NCI-H1092 treated with DMSO at 0.1 percent for 48 hours (cell line): ENCODE data around the gene SYNE3.

Source experiments
- DNase-seq: peaks from one replicate; lab custom pipeline; 2025; lab: John Stamatoyannopoulos, UW

The SYNE3 gene

DNA sequence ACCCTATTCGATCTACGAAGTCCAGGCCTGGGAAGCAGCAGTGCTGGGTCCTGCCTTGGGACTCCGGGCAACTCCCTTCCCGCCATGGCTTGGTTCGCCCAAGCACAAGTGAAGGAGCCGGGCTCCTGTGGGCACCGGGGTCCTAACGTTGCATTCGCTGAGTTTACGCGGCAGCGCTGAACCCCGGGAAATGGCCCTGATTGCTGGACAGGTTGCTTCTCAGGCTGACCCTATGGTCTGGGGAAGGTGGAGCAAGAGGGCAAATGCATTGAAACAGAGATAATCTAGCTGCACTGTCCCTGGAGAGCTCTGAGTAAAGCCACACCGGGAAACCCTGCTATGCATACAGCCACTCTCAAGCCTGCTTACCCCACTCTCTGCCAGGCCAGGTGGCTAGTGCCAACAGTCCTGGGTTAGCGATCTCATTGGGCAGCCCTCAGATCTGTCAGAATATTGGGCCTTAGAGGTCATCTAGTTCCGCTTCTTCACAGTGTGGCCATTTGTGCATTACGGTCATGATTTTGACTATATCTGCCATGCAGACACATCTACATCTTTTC lies 11.3 kb downstream of the SYNE3 start:
- DNase-seq: no peak

DNA sequence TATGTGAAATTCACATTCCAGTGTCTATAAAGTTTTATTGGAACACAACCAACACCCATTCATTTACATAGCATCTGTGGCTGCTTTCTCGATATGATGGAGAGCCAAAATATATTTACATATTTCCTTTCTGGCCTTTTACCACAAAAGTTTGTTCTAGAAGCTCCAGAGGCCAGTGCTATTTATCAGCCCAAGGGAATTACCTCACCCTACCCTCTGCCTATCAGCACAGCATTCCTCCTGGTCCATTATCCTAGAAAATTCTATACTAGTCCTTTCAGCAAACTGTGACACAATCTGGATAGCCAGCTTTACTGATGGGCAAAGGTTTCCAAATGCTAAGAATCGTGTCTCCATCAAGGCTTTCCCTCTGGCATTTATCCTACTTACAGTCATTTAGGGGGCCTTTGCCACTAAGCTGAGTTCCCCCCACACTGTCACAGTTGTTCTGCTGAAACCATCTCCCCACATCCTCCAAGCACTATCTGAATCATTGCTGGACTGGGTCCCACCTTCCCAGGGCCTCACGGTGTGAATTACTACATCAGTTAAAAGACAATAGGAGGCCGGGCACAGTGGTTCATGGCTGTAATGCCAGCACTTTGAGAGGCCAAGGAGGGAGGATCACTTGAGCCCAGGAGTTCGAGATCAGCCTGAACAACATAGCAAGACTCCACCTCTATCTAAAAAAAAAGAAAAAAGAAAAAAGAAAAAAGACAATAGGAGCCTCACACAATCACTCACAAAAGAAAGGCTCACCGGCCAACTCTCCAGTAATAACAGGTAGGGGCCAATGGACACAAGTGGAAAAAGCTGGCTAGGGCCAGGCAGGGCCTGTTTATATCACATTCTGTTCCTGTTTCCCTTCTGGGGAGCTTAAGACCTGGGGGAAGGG lies 12.1 kb downstream of the SYNE3 start:
- no peak for DNase-seq

DNA sequence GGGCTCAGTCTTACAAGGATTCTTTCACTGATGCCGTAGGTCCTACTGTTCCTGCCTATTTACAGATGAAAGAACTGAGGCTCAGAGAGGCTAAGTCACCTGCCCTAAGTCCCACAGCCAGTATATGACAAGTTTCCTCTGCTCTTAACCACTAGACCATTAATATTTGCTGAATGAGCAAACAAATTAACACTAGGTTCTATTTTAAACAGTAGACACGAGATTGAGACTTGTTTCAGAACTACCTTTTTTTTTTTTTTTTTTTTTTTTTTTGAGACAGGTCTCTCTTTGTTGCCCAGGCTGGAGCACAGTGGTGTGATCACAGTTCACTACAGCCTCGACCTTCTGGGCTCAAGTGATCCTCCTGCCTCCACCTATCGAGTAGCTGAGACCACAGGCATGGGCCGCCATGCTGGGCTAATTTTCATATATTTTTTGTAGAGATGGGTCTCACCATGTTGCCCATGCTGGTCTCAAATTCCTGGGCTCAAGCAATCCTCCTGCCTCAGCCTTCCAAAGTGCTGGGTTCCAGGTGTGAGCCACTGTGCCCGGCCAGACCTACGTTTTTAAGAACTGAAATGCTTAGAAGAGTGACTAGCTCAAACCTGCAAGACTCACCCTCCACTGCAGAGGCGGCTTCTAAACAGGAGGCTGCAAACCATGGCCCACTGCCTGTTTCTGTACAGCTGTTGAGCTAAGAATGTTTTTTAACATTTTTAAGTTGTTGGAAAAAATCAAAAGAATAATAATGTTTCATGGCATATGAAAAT lies 12.9 kb downstream of the SYNE3 start:
- no peak for DNase-seq

DNA sequence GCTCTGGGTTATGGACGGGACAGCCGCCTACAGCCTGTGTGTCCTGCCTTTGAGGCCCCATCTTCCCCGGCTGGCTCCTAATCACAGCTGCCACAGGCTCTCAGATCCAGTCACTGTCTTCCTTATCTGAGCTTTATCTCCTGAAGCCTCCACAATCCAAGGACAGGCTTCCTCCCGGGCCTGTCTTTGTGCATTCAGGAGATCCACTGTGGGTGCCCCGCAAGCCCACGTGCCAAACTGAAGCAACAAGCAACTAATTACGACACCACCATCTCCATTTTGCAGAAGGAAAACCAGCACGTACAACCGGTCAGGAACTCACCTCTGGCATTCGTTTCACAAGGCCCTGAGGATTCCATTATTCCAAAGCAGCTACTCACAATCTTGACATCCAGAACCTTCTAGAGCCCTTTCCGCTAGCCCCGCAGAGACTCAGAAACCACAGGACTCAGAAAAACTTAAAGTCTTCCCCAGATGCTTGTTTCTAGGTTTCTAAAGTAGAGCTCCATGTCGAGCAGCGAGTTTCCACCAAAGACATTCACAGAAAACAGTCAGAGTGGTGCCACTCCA lies 14.0 kb downstream of the SYNE3 start:
- no peak for DNase-seq

DNA sequence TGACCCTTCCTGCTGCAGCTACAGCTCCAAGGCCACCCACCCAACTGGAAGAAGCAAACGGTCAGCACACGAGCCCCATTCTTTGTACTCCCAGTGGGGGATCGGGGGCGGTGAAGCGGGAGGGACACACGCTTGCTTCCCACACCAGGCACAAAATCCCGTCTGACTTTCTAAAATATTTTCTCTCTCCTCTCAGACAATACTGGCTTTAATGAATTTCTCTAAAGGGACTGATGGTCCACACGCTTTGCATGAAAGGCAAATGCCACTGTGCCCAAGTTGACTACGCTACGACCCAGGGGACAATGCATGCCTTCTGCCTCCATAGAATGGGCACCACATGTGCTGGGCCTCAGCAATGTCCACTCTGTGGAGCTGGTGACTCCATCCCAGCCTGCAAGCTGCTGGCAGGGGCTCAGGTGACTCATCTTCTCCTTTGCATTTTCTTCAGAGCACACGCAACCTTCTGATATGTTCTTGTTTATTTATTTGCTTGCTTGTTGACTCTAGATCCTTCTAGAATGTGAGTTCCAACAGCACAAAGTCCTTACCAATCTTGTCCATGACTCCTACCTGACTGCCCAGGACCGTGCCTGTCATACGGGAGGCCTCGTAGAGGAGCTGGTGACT lies 15.6 kb downstream of the SYNE3 start:
- DNase-seq: no peak

DNA sequence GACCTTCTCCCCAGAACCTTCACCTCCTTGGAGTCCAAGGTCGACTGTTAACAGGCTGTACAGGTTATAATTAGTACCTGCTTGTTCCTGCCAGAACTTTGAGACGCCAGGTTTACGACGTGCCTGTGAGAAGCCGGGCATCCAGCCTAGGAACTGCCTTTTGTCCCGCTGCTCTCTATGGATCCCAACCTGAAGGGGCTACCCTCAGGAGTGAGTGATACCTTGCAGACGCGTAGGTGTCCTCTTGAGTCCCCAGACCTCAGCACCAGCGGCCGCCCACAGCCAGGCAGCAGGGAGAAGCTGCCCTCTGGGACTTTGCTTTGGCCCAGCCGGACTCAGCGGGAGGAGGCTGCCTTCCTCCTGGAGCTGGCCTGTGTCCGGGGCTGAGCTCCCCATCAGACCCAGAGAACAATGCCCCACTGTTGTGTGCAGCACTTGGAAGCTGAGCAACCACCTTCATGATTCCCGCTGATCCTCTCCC lies 16.2 kb downstream of the SYNE3 start:
- no peak for DNase-seq

DNA sequence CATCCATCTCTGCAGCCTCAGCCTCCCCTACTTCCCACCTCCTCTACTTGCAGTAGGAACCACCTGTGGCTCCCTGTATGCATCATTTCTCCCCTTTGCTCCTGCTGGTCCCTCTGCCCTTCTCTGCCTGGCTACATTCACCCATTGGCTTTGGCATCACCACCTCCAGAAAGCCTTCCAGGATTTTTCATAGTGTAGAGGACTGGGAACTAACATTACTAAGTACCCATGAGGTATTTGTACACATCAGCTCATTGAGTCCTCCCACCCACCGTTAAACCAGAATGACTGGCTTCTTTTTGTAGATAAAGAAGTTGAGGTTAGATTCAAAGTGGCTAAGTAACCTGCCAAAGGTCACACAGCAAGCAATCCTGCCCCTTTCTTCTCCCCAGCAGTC lies 17.1 kb downstream of the SYNE3 start:
- no peak for DNase-seq

DNA sequence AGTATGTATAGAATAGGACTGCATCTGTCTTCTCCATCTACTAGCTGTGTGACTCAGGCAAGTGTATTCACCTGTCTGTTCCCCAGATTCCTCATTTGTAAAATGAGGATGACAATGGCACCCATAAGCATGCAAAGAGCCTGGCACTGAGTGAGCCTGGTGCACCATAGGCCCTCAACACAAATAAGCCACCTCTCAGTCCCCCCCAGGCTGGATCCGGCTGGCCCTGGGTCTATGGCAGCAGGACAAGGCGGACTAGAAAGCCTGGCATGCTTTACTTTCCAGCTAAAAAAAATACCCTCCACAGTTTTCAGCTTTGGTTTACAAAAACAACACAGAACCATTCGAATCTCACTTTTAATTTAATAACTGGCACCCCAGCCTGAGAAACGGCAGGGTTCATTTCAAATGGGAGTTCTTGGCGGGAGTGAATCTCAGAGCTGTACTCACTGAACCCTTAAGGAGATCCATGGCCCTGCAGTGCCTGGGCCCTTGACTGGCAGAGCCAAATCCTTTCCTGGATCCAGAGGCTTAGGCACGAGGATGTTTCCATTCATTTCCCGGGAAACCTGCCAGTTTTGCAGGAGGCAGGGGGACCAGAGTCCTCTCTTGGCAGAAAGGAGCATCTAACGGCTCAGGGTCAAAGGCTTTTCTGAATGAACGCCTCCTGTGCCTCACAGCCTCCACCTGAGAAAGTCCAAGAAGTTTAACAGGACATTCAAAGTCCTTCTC lies 17.7 kb downstream of the SYNE3 start:
- DNase-seq: peak; percentile 65

DNA sequence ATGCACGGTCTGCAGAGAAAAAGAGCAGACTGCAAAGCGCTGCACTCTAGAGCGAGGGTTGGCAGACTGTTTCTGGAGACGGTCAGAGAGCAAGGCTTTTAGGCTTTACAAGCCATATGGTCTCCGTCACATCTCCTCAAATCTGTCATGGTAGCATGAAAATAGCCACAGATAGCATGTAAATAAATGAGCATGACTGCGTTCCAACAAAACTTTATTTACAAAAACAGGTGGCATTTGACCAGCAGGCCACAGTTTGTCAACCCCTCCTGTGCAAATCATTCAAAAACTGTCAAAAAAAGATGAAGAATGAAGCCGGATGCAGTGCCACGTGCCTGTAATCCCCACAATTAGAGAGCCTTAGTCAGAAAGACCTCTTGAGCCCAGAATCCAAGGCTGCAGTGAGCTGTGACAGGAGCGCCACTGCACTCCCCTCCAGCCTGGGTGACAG lies 18.9 kb downstream of the SYNE3 start:
- no peak for DNase-seq

DNA sequence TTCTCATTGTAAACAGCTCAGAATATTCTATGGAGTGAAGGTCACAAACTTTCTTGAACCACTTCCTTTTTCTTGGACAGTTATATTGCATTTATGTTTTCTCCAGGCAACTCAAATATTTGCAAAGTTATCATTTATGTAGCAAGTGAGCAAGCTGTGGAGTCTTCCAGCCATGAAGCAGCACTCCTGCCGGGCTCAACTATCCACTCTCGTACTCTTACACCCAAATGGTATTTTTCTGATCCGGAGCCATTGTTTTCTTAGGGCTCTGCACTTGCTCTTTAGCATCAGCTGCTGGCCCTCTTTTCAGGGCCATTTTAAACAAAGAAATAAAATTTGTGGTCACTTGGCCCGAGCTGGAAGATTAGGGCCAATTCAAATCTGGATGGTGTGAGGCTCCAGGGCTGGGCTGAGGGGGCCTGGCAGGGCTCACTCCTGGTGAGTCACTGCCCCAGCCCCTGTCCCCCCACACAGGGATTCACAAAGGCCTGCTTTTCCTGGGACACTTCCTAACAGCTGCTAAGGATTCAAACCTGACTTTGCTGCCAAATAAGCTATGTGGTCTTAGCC lies 19.7 kb downstream of the SYNE3 start:
- DNase-seq: no peak

DNA sequence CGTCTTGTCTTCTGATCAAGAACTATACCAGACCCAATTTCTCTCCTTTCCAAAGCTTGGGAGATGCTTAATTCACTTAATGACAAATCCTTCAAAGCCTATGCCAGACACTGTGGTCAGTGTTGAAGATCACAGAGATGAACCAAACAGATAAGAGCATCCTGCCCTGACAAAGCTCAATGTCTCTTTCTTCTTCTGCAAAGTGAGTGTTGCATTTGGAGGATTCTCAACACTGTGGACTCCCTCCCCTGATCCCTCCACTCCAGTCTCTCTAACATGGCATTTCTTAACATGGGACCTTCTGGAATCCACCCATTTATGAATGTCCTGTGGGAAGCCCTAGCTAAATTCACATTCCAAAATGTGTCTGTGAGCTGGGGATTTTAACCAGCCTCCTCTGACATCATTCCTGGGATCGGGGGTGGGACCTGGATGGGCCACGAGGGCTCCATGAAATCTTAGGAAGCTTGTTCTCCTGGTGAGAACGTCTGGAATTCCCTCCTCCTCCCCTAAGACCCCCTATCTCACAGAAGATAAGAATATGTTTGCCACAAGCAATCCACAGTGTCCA lies 20.3 kb downstream of the SYNE3 start:
- no peak for DNase-seq

DNA sequence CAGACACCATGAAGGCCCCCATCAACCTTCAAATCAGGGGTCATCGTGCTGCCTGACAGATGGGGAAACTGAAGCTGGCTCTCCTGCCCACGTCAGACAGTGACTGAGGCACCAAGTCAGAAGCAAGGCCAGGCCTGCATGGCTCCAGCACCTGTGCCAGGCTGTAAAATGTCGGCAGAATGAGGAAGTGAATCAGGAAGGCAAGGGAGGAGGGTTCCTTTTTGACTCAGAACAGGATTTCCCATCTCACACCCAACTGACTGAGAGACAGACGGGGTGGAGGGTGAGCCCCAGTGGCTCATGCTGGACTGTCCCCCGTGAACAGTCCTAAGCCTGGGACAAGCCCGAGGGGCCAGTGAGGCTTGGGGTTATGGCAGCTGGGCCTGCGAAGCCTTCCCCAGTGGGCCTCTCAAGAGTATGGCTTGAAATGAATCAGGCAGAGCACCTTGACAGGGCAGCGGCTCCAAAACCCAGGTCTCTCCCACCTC lies 20.9 kb downstream of the SYNE3 start:
- no peak for DNase-seq

DNA sequence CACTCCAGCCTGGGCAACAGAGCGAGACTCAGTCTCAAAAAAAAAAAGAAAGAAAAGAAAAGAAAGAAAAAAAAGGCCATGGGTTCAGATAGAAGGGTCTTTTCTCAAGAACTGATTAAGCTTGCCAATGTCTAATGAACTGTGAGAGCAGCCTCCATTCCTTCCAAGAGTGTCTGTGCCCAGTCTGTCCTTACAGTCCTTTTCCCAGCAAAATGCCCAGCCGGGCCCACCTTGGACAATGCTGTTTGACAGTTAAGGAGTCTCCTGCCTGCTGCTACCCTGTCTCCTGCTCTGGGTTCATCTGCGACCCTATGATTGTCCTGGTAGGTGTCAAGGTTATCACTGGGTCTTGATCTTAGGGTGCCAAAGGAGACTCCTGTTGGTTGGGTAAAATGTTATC lies 21.4 kb downstream of the SYNE3 start:
- DNase-seq: no peak

DNA sequence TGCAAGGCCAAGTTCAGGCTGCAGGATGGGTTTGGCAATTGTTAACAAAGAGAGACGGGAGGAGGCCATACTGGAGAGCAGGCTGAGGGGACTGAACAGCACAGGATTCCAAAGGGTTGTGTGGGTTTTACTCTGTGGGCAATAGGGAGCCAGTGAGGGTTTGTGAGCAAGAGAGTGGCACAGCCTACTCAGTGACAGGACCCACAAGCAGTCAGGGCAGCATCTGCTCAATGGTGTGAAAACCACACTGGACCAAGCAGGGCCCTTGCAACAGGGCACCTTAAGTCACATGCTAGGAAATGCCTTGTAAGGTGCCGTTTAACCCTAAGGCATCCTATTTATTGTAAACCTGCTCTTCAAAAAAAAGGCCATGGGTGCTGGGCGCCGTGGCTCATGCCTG lies 22.0 kb downstream of the SYNE3 start:
- DNase-seq: no peak

DNA sequence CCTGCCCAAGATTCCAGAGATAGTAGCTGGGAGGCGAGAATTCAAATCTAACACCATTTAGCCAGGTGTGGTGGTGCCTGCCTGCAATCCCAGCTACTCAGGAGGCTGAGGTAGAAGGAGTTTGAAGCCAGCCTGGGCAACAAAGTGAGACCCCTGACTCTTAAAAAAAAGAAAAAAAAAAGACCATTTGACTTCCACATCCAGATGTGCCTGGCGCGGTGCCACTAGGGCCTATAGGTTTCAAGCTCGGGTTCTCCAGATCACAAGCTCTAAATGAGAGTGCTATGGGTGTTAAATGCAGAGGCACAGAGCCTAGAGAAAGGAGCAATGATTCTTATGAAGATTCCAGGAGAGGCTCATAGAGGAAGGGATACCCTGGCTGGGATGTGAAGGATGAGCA lies 22.5 kb downstream of the SYNE3 start:
- DNase-seq: no peak

DNA sequence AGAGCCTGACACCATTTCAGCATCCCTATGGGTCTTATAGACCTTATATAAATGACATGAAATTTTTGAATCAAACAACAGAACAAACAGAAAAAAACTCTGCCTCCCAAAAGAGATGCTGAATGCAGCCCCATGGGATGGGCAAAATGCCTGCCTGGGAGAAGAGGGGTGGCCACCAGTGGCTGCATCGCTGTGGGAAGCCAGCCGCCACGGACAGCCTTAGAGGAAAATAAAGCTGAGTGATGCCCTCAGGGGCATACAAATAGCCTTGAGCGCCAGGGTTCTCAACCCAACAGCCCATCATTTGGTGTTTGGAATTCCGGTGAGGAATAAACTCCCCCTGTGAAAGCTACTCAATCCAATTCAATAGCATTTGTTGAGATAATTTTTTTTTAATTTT lies 22.9 kb downstream of the SYNE3 start:
- no peak for DNase-seq

DNA sequence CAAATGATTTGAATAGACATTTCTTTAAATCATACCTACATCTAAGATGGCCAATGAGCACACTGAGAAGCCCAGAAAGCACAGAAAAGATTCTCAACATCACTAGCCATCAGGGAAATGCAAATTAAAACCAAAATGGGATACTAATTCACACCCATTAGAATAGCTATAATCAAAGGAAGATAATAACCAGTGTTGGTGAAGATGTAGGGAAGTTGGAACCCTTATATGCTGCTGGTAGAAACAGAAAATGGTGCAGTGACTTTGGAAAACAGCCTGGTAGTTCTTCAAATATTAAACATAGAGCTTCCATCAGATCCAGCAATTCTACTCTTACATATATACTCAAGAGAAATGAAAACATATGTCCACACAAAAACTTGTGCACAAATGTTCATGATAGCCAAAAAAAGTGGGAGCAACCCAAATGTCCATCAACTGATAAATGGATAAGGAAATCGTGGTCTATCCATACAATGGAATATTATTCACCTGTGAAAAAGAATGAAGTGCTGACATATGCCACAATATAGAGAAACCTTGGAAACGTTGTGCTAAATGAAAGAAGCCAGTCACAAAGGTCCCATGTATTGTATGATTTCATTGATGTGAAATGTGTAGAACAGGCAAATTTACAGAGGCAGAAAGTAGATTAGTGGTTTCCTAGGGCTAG lies 24.4 kb downstream of the SYNE3 start:
- no peak for DNase-seq

DNA sequence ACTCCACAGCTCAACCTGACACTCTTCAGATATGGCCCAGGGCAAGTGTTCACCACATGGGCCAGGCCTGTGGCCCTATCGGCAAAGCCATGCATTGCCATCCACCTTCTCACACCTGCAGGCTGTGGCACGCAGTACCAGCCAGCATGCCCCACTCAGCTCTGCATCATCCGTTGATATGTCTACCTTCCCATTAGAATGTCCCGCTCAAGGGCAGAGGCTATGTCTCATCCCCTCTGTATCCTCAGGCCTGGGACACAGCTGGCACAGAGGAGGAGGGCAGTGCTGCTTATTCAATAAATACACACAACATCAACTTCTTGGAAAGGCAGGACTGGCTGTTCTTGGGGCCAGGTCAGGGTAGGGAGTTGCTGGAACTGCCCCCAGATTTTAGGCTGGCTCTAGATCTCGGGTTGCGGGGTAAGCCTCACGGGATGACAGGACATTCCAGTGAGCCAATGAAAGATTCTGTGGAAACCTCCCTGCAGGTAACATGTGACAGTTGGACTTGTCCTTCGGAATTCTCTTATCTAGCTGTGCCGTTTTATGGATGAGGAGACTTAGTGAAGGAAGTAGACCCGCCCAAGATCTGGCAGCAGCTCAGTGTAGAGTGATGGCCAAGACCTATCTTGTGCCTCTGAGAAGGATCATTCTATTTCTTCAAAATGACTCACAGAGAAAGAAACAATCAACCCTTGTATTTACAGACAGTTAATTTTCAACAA lies 25.6 kb downstream of the SYNE3 start:
- no peak for DNase-seq

DNA sequence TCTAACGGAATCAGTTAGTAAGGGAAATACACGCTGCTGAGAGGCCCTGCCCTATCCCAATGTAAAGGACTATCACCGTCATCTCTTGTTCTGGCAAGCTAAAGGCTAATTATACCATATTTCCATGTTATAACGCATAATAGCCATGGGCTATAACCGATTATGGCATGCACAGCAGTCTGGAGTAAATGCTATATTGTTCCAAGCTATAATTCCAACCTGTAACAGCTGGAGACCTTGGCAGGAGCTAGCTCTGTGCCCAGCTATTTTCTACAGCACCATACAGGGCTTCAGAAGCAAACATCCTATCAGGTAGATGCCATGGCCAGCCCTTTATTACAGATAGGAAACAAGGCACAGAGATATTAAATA lies 26.3 kb downstream of the SYNE3 start:
- DNase-seq: no peak
